HCT116 (cell line): ENCODE measurements around the gene HOXC13. TPM values are rescaled to one million over a fixed set of nuclear protein-coding genes. Genes with fewer than 3 reads are reported as not detected.

Source experiments
- ATAC-seq: fragments of 200-7000 bp; cut with Tn5 transposase; 2 replicates; pipeline ENCODE4 v1.9.1; 2020; ENCODE audit warnings: mild to moderate bottlenecking, moderate library complexity
- BruUV-seq: library from RNA; stranded (reverse); fragments of 400-500 nt; replicated peaks from 2 replicates; lab custom pipeline; 2021; lab: Mats Ljungman, UMichigan
- CTCF ChIA-PET: fragments of 300-600 bp; sonication (Branson Sonifier 250); formaldehyde crosslinking; loops from one replicate; lab custom pipeline; 2021; ENCODE audit warnings: antibody characterized with exemption; lab: Charles Lee
- POLR2A ChIA-PET: fragments of 300-600, 350-600 bp; sonication (Branson Sonifier 250); formaldehyde crosslinking; loops from one replicate; lab custom pipeline; 2021; ENCODE audit warnings: antibody characterized with exemption; lab: Charles Lee
- RAD21 ChIA-PET, 2 experiments: fragments of 300-600 bp; sonication (Branson Sonifier 250); formaldehyde crosslinking; loops; one replicate each; lab custom pipeline; 2023; ENCODE audit warnings: low total read pairs in 2 of 2; ENCODE audit not compliant: uncharacterized antibody in 2 of 2, unreplicated experiment in 2 of 2, low non-redundant PET in 1 of 2; lab: Charles Lee
- DNase-seq: peaks from one replicate; pipeline ENCODE4 v3.0.0-alpha.2; 2010; ENCODE audit warnings: low read depth, low spot score
- H2AFZ ChIP-seq: fragments of 200-600 bp; shearing (Covaris generic), sonication (generic); 2 replicates; pipeline ENCODE4 v1.6.1; 2017; ENCODE audit warnings: low read depth, mixed run types, mixed read lengths, antibody characterized with exemption, low read length; ENCODE audit not compliant: poor library complexity, severe bottlenecking
- H3K27ac ChIP-seq: 2 replicates; pipeline ENCODE4 v1.5.1; 2012; ENCODE audit warnings: low read depth, low read length
- H3K27me3 ChIP-seq: fragments of 200-600 bp; sonication (generic); 2 replicates; pipeline ENCODE4 v1.6.1; 2016; ENCODE audit warnings: mixed run types, low read length, mixed read lengths; ENCODE audit not compliant: insufficient read depth
- H3K36me3 ChIP-seq, 2 experiments: fragments of 200-500 bp in 1 of 2; fragments of 200-600 bp in 1 of 2; sonication (Bioruptor generic) in 1 of 2; sonication (generic) in 1 of 2; 2 replicates each; pipeline versions ENCODE4 v1.5.1 to v1.6.1; 2014 to 2016; ENCODE audit warnings: low read length in 2 of 2, inconsistent platforms in 1 of 2, mixed read lengths in 1 of 2, mixed run types in 1 of 2; ENCODE audit not compliant: insufficient read depth in 2 of 2, control insufficient read depth in 1 of 2
- H3K4me1 ChIP-seq, 2 experiments: fragments of 200-600 bp in 1 of 2; sonication (generic) in 1 of 2; 2 replicates each; pipeline versions ENCODE4 v1.5.1 to v1.6.1; 2012 to 2017; ENCODE audit warnings: low read length in 2 of 2, inconsistent platforms in 1 of 2, mild to moderate bottlenecking in 1 of 2, mixed read lengths in 1 of 2, mixed run types in 1 of 2, moderate library complexity in 1 of 2; ENCODE audit not compliant: insufficient read depth in 2 of 2, control insufficient read depth in 1 of 2
- H3K4me2 ChIP-seq: fragments of 200-600 bp; sonication (generic); 2 replicates; pipeline ENCODE4 v1.6.1; 2017; ENCODE audit warnings: mixed run types, low read length, mixed read lengths
- H3K4me3 ChIP-seq, 2 experiments: fragments of 200-600 bp in 1 of 2; sonication (generic) in 1 of 2; replicated peaks in 1 of 2; 2 replicates each; pipeline ENCODE4 v1.5.1; 2011 to 2016; ENCODE audit warnings: low read length in 2 of 2, control low read depth in 1 of 2, low read depth in 1 of 2, mild to moderate bottlenecking in 1 of 2, mixed read lengths in 1 of 2, mixed run types in 1 of 2
- H3K79me2 ChIP-seq: fragments of 200-600 bp; sonication (generic); 2 replicates; pipeline ENCODE4 v1.6.1; 2017; ENCODE audit warnings: mild to moderate bottlenecking, mixed run types, low read length, moderate library complexity, mixed read lengths; ENCODE audit not compliant: insufficient read depth
- H3K9ac ChIP-seq: fragments of 200-600 bp; sonication (generic); 2 replicates; pipeline ENCODE4 v1.6.1; 2016; ENCODE audit warnings: low read length, mixed read lengths
- H3K9me2 ChIP-seq: fragments of 200-600 bp; sonication (generic), shearing (Covaris generic); 2 replicates; pipeline ENCODE4 v1.6.1; 2017; ENCODE audit warnings: mixed run types, mild to moderate bottlenecking, moderate library complexity; ENCODE audit not compliant: insufficient read depth
- H3K9me3 ChIP-seq, 2 experiments: fragments of 200-500 bp in 1 of 2; fragments of 200-600 bp in 1 of 2; sonication (Bioruptor generic) in 1 of 2; sonication (generic) in 1 of 2; 2 replicates each; pipeline ENCODE4 v1.6.1; 2014 to 2017; ENCODE audit warnings: low read length in 2 of 2, mixed read lengths in 2 of 2, inconsistent platforms in 1 of 2, low read depth in 1 of 2, mild to moderate bottlenecking in 1 of 2, mixed run types in 1 of 2, moderate library complexity in 1 of 2; ENCODE audit not compliant: control insufficient read depth in 1 of 2, insufficient read depth in 1 of 2
- H4K20me1 ChIP-seq: fragments of 200-600 bp; sonication (generic), shearing (Covaris generic); 2 replicates; pipeline ENCODE4 v1.6.1; 2017; ENCODE audit warnings: mixed run types, mild to moderate bottlenecking, moderate library complexity; ENCODE audit not compliant: insufficient read depth
- CBX3 ChIP-seq: IDR thresholded peaks from 2 replicates; pipeline ENCODE4 v1.6.1; 2012; ENCODE audit warnings: low read depth
- CEBPB ChIP-seq: IDR thresholded peaks from 2 replicates; pipeline ENCODE4 v1.6.1; 2012; ENCODE audit warnings: low read depth
- EGR1 ChIP-seq: IDR thresholded peaks from 2 replicates; pipeline ENCODE4 v1.6.1; 2012; ENCODE audit warnings: low read depth
- ELF1 ChIP-seq: IDR thresholded peaks from 2 replicates; pipeline ENCODE4 v1.6.1; 2012; ENCODE audit warnings: low read depth, borderline replicate concordance
- EZH2 ChIP-seq: fragments of 200-600 bp; sonication (generic); IDR thresholded peaks from 2 replicates; pipeline ENCODE4 v1.6.1; 2017; ENCODE audit warnings: antibody characterized with exemption, mixed run types
- JUND ChIP-seq: IDR thresholded peaks from 2 replicates; pipeline ENCODE4 v1.6.1; 2012
- SIN3A ChIP-seq: IDR thresholded peaks from 2 replicates; pipeline ENCODE4 v1.6.1; 2012; ENCODE audit warnings: low read depth
- SP1 ChIP-seq: IDR thresholded peaks from 2 replicates; pipeline ENCODE4 v1.6.1; 2012; ENCODE audit warnings: low read depth
- ZNF274 ChIP-seq: fragments of 200-500 bp; sonication (Bioruptor generic); IDR thresholded peaks from 2 replicates; pipeline ENCODE4 v1.6.1; 2014; ENCODE audit warnings: mild to moderate bottlenecking, low read depth, low read length, inconsistent platforms
- intact Hi-C: fragments of 100-400 bp; cut with micrococcal nuclease; formaldehyde crosslinking; loops from 2 replicates; pipeline ENCODE4 v1.10.0; 2022
- total RNA-seq: library from RNA; stranded (reverse); gene quantifications from one replicate; pipeline ENCODE4 v1.2.1, GENCODE V29; 2021; ENCODE audit not compliant: unreplicated experiment
- TF ChIP-seq, protein P1 (sequence below): IDR thresholded peaks from 2 replicates; pipeline ENCODE4 v1.6.1; 2012
- TF ChIP-seq, protein P2 (sequence below), 3 experiments: fragments of 200-600 bp in 1 of 3; sonication (generic) in 1 of 3; IDR thresholded peaks in 2 of 3; conservative IDR thresholded peaks in 1 of 3; 2 replicates each; pipeline ENCODE4 v1.5.1; 2012 to 2017; ENCODE audit warnings: low read depth in 2 of 3, low read length in 2 of 3, antibody characterized with exemption in 1 of 3, borderline replicate concordance in 1 of 3, control low read depth in 1 of 3, mild to moderate bottlenecking in 1 of 3, mixed read lengths in 1 of 3, mixed run types in 1 of 3, moderate library complexity in 1 of 3; ENCODE audit not compliant: insufficient read depth in 1 of 3

Gene HOXC13
- total RNA-seq, 1 experiment from 2014 or later = 3.8 TPM

DNA sequence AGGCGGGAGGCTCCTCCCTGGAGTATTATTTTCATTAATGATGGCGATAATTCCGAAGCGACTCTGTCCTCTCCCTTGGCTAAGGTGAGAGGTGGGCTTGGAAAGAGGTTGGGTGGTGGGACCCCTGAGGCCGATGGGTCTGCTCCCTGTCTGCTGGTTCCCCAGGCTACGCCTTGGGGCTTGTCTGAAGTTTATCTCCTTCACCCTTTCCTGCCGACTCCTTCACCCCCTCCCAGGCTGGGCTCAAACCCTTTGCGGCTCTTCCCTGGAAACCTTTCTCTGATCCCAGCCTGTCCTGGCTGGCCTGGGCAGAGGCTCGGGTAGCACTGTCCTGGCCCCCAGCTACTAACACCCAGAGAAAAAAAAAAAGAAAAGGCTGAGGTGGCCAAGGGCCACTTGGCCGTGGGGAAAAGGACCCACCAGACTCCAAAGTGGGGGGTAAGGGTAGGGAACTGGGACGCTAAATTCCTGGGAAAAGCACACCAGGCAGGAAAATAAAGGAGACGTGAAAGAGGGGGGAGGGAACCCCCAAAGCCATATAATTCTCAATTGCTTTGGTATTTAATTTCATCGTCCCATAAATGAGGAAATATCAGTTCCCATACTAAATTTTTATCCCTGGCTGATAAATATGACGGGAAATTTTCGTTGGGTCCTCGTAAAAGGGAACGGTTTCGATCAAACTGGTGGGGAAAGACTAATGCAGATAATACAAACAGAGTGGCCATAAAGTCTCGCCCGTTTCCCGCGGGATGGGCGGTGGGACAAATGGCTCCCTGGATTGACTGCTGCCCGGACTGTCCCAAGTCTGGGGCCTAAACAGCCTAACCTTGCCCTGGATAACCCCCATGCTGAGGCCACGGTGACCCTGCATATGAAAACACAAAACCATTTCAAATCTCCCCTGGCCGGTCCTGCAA, 44.3 kb downstream of the HOXC13 start:
- POLR2A ChIA-PET = no interaction called here
- H3K4me3 ChIP-seq = no peak overlapping the region
- no TSS peak for BruUV-seq
- CTCF ChIA-PET = no interaction called here
- TF ChIP-seq CEBPB (no peak), EZH2 (no peak), CBX3 (no peak), SP1 (no peak), ZNF274 (no peak), JUND (no peak), EGR1 (no peak), ELF1 (no peak), SIN3A (no peak)
- TF ChIP-seq, protein P1, sequence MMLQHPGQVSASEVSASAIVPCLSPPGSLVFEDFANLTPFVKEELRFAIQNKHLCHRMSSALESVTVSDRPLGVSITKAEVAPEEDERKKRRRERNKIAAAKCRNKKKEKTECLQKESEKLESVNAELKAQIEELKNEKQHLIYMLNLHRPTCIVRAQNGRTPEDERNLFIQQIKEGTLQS = no peak
- TF ChIP-seq, protein P2, sequence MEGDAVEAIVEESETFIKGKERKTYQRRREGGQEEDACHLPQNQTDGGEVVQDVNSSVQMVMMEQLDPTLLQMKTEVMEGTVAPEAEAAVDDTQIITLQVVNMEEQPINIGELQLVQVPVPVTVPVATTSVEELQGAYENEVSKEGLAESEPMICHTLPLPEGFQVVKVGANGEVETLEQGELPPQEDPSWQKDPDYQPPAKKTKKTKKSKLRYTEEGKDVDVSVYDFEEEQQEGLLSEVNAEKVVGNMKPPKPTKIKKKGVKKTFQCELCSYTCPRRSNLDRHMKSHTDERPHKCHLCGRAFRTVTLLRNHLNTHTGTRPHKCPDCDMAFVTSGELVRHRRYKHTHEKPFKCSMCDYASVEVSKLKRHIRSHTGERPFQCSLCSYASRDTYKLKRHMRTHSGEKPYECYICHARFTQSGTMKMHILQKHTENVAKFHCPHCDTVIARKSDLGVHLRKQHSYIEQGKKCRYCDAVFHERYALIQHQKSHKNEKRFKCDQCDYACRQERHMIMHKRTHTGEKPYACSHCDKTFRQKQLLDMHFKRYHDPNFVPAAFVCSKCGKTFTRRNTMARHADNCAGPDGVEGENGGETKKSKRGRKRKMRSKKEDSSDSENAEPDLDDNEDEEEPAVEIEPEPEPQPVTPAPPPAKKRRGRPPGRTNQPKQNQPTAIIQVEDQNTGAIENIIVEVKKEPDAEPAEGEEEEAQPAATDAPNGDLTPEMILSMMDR (IDR thresholded peaks at IDR 0.05 in 2 of 3, conservative IDR thresholded peaks at IDR 0.05 in 1 of 3; ENCODE audit: borderline replicate concordance in 1 of 3, insufficient read depth in 1 of 3, low read depth in 2 of 3, low read length in 2 of 3) = no peak
- no peaks in the 10 kb centered on the region for H4K20me1 ChIP-seq
- no peak overlapping the region for H3K9ac ChIP-seq
- intact Hi-C loops = no loop called here
- DNase-seq (no peak), ATAC-seq (no peak)
- H3K27me3 ChIP-seq = no peaks in the 10 kb centered on the region
- no peaks in the 10 kb centered on the region for H3K36me3 ChIP-seq
- RAD21 ChIA-PET = no interaction called here
- no peak overlapping the region for H3K4me2 ChIP-seq
- peaks cover 0 to 6% of the 10 kb centered on the region in 2 experiments; a peak in 2 of 4 replicates for H3K4me1 ChIP-seq
- H2AFZ ChIP-seq = no peak overlapping the region
- no peaks in the 10 kb centered on the region for H3K9me2 ChIP-seq
- H3K79me2 ChIP-seq = no peaks in the 10 kb centered on the region
- no peaks in the 10 kb centered on the region for H3K9me3 ChIP-seq
- H3K27ac ChIP-seq = no peak overlapping the region
